MM.1S (cell line): Measurements from ENCODE around the gene ADCK1.

Source experiments
- DNase-seq: peaks from one replicate; pipeline ENCODE4 v3.0.0-alpha.2; 2015
- H2AFZ ChIP-seq: fragments of 300-600 bp; sonication (generic); 2 replicates; pipeline ENCODE4 v1.6.0; 2016; ENCODE audit warnings: antibody characterized with exemption, low read length
- H3F3A ChIP-seq: fragments of 300-600 bp; sonication (generic); 2 replicates; pipeline ENCODE4 v1.6.1; 2016; ENCODE audit warnings: mild to moderate bottlenecking, antibody characterized with exemption, low read length, moderate library complexity, mixed read lengths; ENCODE audit not compliant: insufficient read depth
- H3K27ac ChIP-seq: fragments of 300-600 bp; sonication (generic); 2 replicates; pipeline ENCODE4 v1.5.1; 2016; ENCODE audit warnings: mild to moderate bottlenecking, low read length
- H3K27me3 ChIP-seq: fragments of 300-600 bp; sonication (generic); replicated peaks from 2 replicates; pipeline ENCODE4 v1.6.0; 2016; ENCODE audit warnings: low read length; ENCODE audit not compliant: insufficient read depth
- H3K36me3 ChIP-seq: fragments of 300-600 bp; sonication (generic); replicated peaks from 2 replicates; pipeline ENCODE4 v1.6.1; 2016; ENCODE audit warnings: mild to moderate bottlenecking, low read length, mixed read lengths; ENCODE audit not compliant: insufficient read depth
- H3K4me1 ChIP-seq: fragments of 300-600 bp; sonication (generic); 2 replicates; pipeline ENCODE4 v1.6.1; 2016; ENCODE audit warnings: low read length, mixed read lengths
- H3K4me2 ChIP-seq: fragments of 300-600 bp; sonication (generic); 2 replicates; pipeline ENCODE4 v1.6.0; 2016; ENCODE audit warnings: low read depth, low read length
- H3K4me3 ChIP-seq: fragments of 300-600 bp; sonication (generic); 2 replicates; pipeline ENCODE4 v1.5.1; 2016; ENCODE audit warnings: low read length, mixed read lengths
- H3K79me2 ChIP-seq: fragments of 300-600 bp; sonication (generic); 2 replicates; pipeline ENCODE4 v1.6.1; 2016; ENCODE audit warnings: mixed run types, low read length, mixed read lengths
- H3K9ac ChIP-seq: fragments of 300-600 bp; sonication (generic); 2 replicates; pipeline ENCODE4 v1.6.1; 2016; ENCODE audit warnings: low read length, mixed read lengths
- H3K9me2 ChIP-seq: fragments of 300-600 bp; sonication (generic); replicated peaks from 2 replicates; pipeline ENCODE4 v1.6.1; 2016; ENCODE audit warnings: mild to moderate bottlenecking, low read length, mixed read lengths; ENCODE audit not compliant: insufficient read depth
- H3K9me3 ChIP-seq: fragments of 300-600 bp; sonication (generic); replicated peaks from 2 replicates; pipeline ENCODE4 v1.6.1; 2016; ENCODE audit warnings: mild to moderate bottlenecking, low read length, mixed read lengths; ENCODE audit not compliant: insufficient read depth
- H4K20me1 ChIP-seq: fragments of 300-600 bp; sonication (generic); 2 replicates; pipeline ENCODE4 v1.6.1; 2016; ENCODE audit warnings: mild to moderate bottlenecking, low read length, moderate library complexity, mixed read lengths; ENCODE audit not compliant: insufficient read depth
- CTCF ChIP-seq: fragments of 300-600 bp; sonication (generic); IDR thresholded peaks from 2 replicates; pipeline ENCODE4 v1.5.1; 2016; ENCODE audit warnings: antibody characterized with exemption, low read length, mixed read lengths
- EZH2 ChIP-seq: fragments of 300-600 bp; sonication (generic); optimal IDR thresholded peaks from 2 replicates; pipeline ENCODE3; 2017; ENCODE audit warnings: low read depth, mild to moderate bottlenecking, antibody characterized with exemption, low read length, mixed read lengths
- EZH2phosphoT487 ChIP-seq: fragments of 300-600 bp; sonication (generic); IDR thresholded peaks from 2 replicates; pipeline ENCODE4 v1.6.1; 2018; ENCODE audit warnings: antibody characterized with exemption, low read length

The ADCK1 gene

DNA sequence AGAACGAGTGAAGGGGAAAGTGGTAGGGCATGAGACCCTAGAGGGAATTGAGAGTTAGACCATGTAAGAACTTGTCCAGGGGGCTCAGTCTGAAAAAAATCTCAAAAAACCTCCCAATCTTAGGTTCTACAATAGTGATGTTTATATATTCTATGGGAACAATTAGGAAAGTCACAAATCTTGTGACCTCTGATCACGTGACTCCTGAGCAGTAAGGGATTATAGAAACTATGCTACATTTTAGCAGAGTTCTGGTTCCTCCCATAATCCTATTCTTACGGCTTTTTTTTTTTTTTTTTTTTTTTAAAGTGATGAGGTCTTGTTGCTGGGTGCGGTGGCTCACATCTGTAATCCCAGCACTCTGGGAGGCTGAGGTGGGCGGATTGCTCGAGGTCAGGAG is 5.8 kb downstream of the ADCK1 start:
- Histone ChIP-seq H3K4me2 (no peak overlapping the region), H4K20me1 (no peaks in the 10 kb centered on the region), H3K9me2 (no peaks in the 10 kb centered on the region), H3K4me3 (no peak overlapping the region), H3K9me3 (no peaks in the 10 kb centered on the region), H3K4me1 (no peaks in the 10 kb centered on the region), H3K27ac (no peak overlapping the region), H2AFZ (no peak overlapping the region), H3K9ac (no peak overlapping the region), H3K27me3 (no peaks in the 10 kb centered on the region), H3F3A (no peaks in the 10 kb centered on the region), H3K79me2 (no peaks in the 10 kb centered on the region), H3K36me3 (no peaks in the 10 kb centered on the region)
- TF ChIP-seq EZH2phosphoT487 (no peak), CTCF (no peak), EZH2 (no peak)
- no peak for DNase-seq

GRCh38 chr14:77808250-77808649 is 8.3 kb downstream of the ADCK1 start:
- no peak overlapping the region for H3K4me2 ChIP-seq
- no peaks in the 10 kb centered on the region for H3K4me1 ChIP-seq
- no peaks in the 10 kb centered on the region for H3K79me2 ChIP-seq
- no peak overlapping the region for H3K4me3 ChIP-seq
- H3F3A ChIP-seq: no peaks in the 10 kb centered on the region
- H3K9me3 ChIP-seq: no peaks in the 10 kb centered on the region
- no peak for DNase-seq
- TF ChIP-seq CTCF (no peak), EZH2 (no peak), EZH2phosphoT487 (no peak)
- H3K27ac ChIP-seq: no peak overlapping the region
- H4K20me1 ChIP-seq: no peaks in the 10 kb centered on the region
- no peak overlapping the region for H3K9ac ChIP-seq
- no peaks in the 10 kb centered on the region for H3K9me2 ChIP-seq
- no peaks in the 10 kb centered on the region for H3K27me3 ChIP-seq
- H2AFZ ChIP-seq: no peak overlapping the region
- H3K36me3 ChIP-seq: no peaks in the 10 kb centered on the region

DNA sequence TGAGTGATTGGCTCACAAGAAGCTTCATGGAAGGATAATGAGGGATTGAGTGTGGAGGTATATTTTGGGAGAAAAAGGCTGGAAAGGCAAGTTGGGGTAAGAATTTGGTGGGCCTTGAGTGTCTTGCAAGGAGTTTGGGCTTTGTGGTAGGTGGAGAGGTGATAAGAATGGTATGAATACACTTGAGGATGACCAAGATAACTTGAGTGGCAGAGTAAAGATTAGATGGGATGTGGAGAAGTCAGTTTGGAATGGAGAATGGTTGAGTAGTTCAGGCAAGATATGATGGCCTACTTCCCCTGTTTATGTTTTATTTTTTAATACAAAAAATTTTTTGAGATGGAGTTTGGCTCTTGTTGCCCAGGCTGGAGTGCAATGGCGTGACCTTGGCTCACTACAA is 9.1 kb downstream of the ADCK1 start:
- no peaks in the 10 kb centered on the region for H3K9me3 ChIP-seq

More for the DNA sequence above, 9.1 kb downstream of the ADCK1 start:
- no peak overlapping the region for H2AFZ ChIP-seq
- no peak overlapping the region for H3K4me2 ChIP-seq
- no peaks in the 10 kb centered on the region for H3F3A ChIP-seq
- no peaks in the 10 kb centered on the region for H3K4me1 ChIP-seq
- no peaks in the 10 kb centered on the region for H3K36me3 ChIP-seq
- H3K79me2 ChIP-seq: no peaks in the 10 kb centered on the region
- no peaks in the 10 kb centered on the region for H3K9me2 ChIP-seq
- H3K4me3 ChIP-seq: no peak overlapping the region
- no peak overlapping the region for H3K9ac ChIP-seq
- H3K27ac ChIP-seq: no peak overlapping the region
- TF ChIP-seq CTCF: no peak
- TF ChIP-seq EZH2phosphoT487: no peak
- no peak for TF ChIP-seq EZH2
- no peaks in the 10 kb centered on the region for H4K20me1 ChIP-seq
- no peak for DNase-seq
- H3K27me3 ChIP-seq: no peaks in the 10 kb centered on the region
